Nephron (organoid): ENCODE measurements around the gene FA2H.

ENCODE experiments used
- H3K27ac Mint-ChIP-seq, 3 experiments: 2 replicates each; pipeline ENCODE4 v1.8.0; 2020; ENCODE audit warnings: mixed read lengths in 3 of 3, mild to moderate bottlenecking in 2 of 3, moderate library complexity in 1 of 3
- H3K27me3 Mint-ChIP-seq: 2 replicates; pipeline ENCODE4 v1.8.0; 2021; ENCODE audit warnings: low read depth, mild to moderate bottlenecking, moderate library complexity, mixed read lengths
- H3K36me3 Mint-ChIP-seq: 2 replicates; pipeline ENCODE4 v1.8.0; 2020; ENCODE audit warnings: low read depth, mixed read lengths
- H3K4me1 Mint-ChIP-seq: 2 replicates; pipeline ENCODE4 v1.8.0; 2020; ENCODE audit warnings: mixed read lengths
- H3K4me3 Mint-ChIP-seq, 3 experiments: 2 replicates each; pipeline ENCODE4 v1.8.0; 2020; ENCODE audit warnings: mild to moderate bottlenecking in 3 of 3, mixed read lengths in 3 of 3, moderate library complexity in 2 of 3
- H3K9me3 Mint-ChIP-seq: 2 replicates; pipeline ENCODE4 v1.8.0; 2020; ENCODE audit warnings: mixed read lengths
- CTCF ChIP-seq, 3 experiments: fragments of 200-600 bp; sonication (generic); IDR thresholded peaks; one replicate each; pipeline ENCODE4 v1.5.0; 2021; ENCODE audit warnings: antibody characterized with exemption in 3 of 3; ENCODE audit not compliant: unreplicated experiment in 3 of 3

The FA2H gene

GRCh38 chr16:74739275-74739674 is 35.3 kb downstream of the FA2H start:
- TF ChIP-seq CTCF (IDR thresholded peaks at IDR 0.05; ENCODE audit: unreplicated experiment in 3 of 3), result no peak
- no peaks in the 10 kb centered on the region for H3K36me3 Mint-ChIP-seq
- H3K4me3 Mint-ChIP-seq, result no peak overlapping the region
- H3K27me3 Mint-ChIP-seq, result peaks cover 26% of the 10 kb centered on the region
- no peak overlapping the region for H3K27ac Mint-ChIP-seq
- peaks cover 7% of the 10 kb centered on the region for H3K4me1 Mint-ChIP-seq
- no peaks in the 10 kb centered on the region for H3K9me3 Mint-ChIP-seq

GRCh38 chr16:74738816-74739215 is 35.8 kb downstream of the FA2H start:
- no peak overlapping the region for H3K27ac Mint-ChIP-seq
- no peak overlapping the region for H3K4me3 Mint-ChIP-seq
- H3K4me1 Mint-ChIP-seq, result peaks cover 7% of the 10 kb centered on the region
- no peaks in the 10 kb centered on the region for H3K36me3 Mint-ChIP-seq
- TF ChIP-seq CTCF (IDR thresholded peaks at IDR 0.05; ENCODE audit: unreplicated experiment in 3 of 3), result no peak
- H3K27me3 Mint-ChIP-seq, result peaks cover 29% of the 10 kb centered on the region
- H3K9me3 Mint-ChIP-seq, result no peaks in the 10 kb centered on the region

GRCh38 chr16:74738113-74738541 is 36.5 kb downstream of the FA2H start:
- H3K4me1 Mint-ChIP-seq, result peaks cover 7% of the 10 kb centered on the region
- no peak for TF ChIP-seq CTCF (IDR thresholded peaks at IDR 0.05; ENCODE audit: unreplicated experiment in 3 of 3)
- H3K27ac Mint-ChIP-seq, result no peak overlapping the region
- no peaks in the 10 kb centered on the region for H3K36me3 Mint-ChIP-seq
- H3K4me3 Mint-ChIP-seq, result no peak overlapping the region
- H3K27me3 Mint-ChIP-seq, result peaks cover 28% of the 10 kb centered on the region
- H3K9me3 Mint-ChIP-seq, result no peaks in the 10 kb centered on the region

GRCh38 chr16:74737521-74737920 is 37.1 kb downstream of the FA2H start:
- Mint-ChIP-seq H3K27me3 (peaks cover 26% of the 10 kb centered on the region), H3K4me1 (peaks cover 7% of the 10 kb centered on the region)
- TF ChIP-seq CTCF (IDR thresholded peaks at IDR 0.05; ENCODE audit: unreplicated experiment in 3 of 3), result no peak

GRCh38 chr16:74736531-74737157 is 38.0 kb downstream of the FA2H start:
- Mint-ChIP-seq H3K36me3 (no peaks in the 10 kb centered on the region), H3K9me3 (no peaks in the 10 kb centered on the region), H3K4me3 (no peak overlapping the region), H3K27me3 (peaks cover 26% of the 10 kb centered on the region), H3K27ac (no peak overlapping the region), H3K4me1 (no peaks in the 10 kb centered on the region)
- no peak for TF ChIP-seq CTCF (IDR thresholded peaks at IDR 0.05; ENCODE audit: unreplicated experiment in 3 of 3)

More at GRCh38 chr16:74737521-74737920, 37.1 kb downstream of the FA2H start:
- no peak overlapping the region for H3K4me3 Mint-ChIP-seq
- no peak overlapping the region for H3K27ac Mint-ChIP-seq
- no peaks in the 10 kb centered on the region for H3K9me3 Mint-ChIP-seq
- H3K36me3 Mint-ChIP-seq, result no peaks in the 10 kb centered on the region

- no peaks in the 10 kb centered on the region for H3K4me1 Mint-ChIP-seq
- H3K27ac Mint-ChIP-seq, result peak overlapping the region in 1 of 3 experiments; percentile 39
- no peak overlapping the region for H3K4me3 Mint-ChIP-seq
- no peak for TF ChIP-seq CTCF (IDR thresholded peaks at IDR 0.05; ENCODE audit: unreplicated experiment in 3 of 3)
- H3K9me3 Mint-ChIP-seq, result no peaks in the 10 kb centered on the region
- H3K27me3 Mint-ChIP-seq, result peaks cover 26% of the 10 kb centered on the region
- no peaks in the 10 kb centered on the region for H3K36me3 Mint-ChIP-seq
These were observed 39.1 kb downstream of the FA2H start for GRCh38 chr16:74735554-74735953.
